ENCODE measurements around the gene TIGAR. TPM values are rescaled to one million over a fixed set of nuclear protein-coding genes. Genes with fewer than 3 reads are reported as not detected.

TIGAR gene
- total and polyA plus RNA-seq, 2 donors (not counting 3 experiments of a cell fraction or from before 2014, with no cell fraction given), result 5.6 to 31.2 TPM

DNA sequence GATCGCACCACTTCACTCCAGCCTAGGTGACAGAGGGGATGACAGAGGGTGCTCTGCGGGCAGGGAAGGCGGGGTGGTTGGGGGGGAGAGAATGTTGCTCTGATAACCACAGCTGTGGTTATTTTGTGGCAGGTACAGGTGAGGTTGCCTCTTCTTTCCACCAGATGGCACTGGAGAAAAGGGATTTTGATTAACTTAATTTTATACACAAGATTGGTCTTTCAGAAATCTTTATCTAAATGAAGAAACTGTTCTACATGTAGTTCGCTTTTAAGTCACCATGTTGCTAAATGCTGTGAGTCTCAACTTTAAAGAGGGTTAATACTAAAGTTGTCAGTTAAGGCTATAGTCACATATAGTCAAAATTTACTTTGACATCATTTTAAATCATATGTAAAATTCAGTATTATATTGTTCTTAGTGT lies 32.8 kb downstream of the TIGAR start:
- no peak overlapping the region for H3K27ac ChIP-seq (ENCODE audit: insufficient read depth, low read depth, low read length)
- no peaks in the 10 kb centered on the region for H3K9me1 ChIP-seq (replicated peaks; ENCODE audit: control insufficient read depth, extremely low read depth, insufficient read depth, low read length)
- dilution Hi-C loops (cut with MboI; ENCODE audit: extremely low pct_ligation_motif_present, low sequenced_read_pairs), result no loop called here
- no peak overlapping the region for H2AFZ ChIP-seq (ENCODE audit: low read depth, low read length)
- no peaks in the 10 kb centered on the region for H3K9me3 ChIP-seq (replicated peaks; ENCODE audit: control insufficient read depth, insufficient read depth, low read length)
- TF ChIP-seq CTCF (IDR thresholded peaks at IDR 0.05; ENCODE audit: extremely low read depth in 1 of 2, insufficient read depth in 1 of 2, low read depth in 1 of 2, low read length in 2 of 2) (peak in 1 of 2 donors; percentile 34), JUN (IDR thresholded peaks at IDR 0.05; ENCODE audit: borderline replicate concordance, insufficient read depth, insufficient read length, low read depth) (no peak)
- no peaks in the 10 kb centered on the region for H3K27me3 ChIP-seq (ENCODE audit: control insufficient read depth in 2 of 2, insufficient read depth in 2 of 2, low read length in 2 of 2)
- intact Hi-C loops (cut with micrococcal nuclease), result loop anchor here (2.0 kb wide), 1 partner anchor 173 kb away; no protein-coding TSS in a partner anchor
- no peak overlapping the region for H3K4me2 ChIP-seq (ENCODE audit: insufficient read depth, low read length)
- no peaks in the 10 kb centered on the region for H4K20me1 ChIP-seq (replicated peaks; ENCODE audit: control insufficient read depth, extremely low read depth, insufficient read depth, low read length)
- FAIRE-seq (no peak), DNase-seq (ENCODE audit: low read depth, low spot score) (no peak)
- peaks cover 4 to 9% of the 10 kb centered on the region in 2 experiments for H3K36me3 ChIP-seq (ENCODE audit: control insufficient read depth in 2 of 2, extremely low read depth in 1 of 2, insufficient read depth in 2 of 2, low read length in 2 of 2)
- H3K4me1 ChIP-seq (ENCODE audit: control insufficient read depth, extremely low read depth, insufficient read depth, low read length), result no peaks in the 10 kb centered on the region
- ChIA-PET CTCF (interaction anchor here (1.2 kb wide), 1 partner anchor 9 kb away, joined by 3 read pairs; no protein-coding TSS in a partner anchor), POLR2A (no interaction called here)
- H3K79me2 ChIP-seq (ENCODE audit: control insufficient read depth, insufficient read depth, low read length), result no peaks in the 10 kb centered on the region
- no TSS peak for BruUV-seq (replicated peaks)
- H3K4me3 ChIP-seq (replicated peaks in 1 of 3; ENCODE audit: insufficient read depth in 1 of 3, low read depth in 1 of 3, low read length in 3 of 3), result no peak overlapping the region
- H3K9ac ChIP-seq (replicated peaks; ENCODE audit: extremely low read depth, insufficient read depth, low read length), result no peak overlapping the region

- dilution Hi-C loops (cut with MboI; ENCODE audit: extremely low pct_ligation_motif_present, low sequenced_read_pairs), result no loop called here
- Histone ChIP-seq H3K9me3 (replicated peaks; ENCODE audit: control insufficient read depth, insufficient read depth, low read length) (no peaks in the 10 kb centered on the region), H3K27me3 (ENCODE audit: control insufficient read depth in 2 of 2, insufficient read depth in 2 of 2, low read length in 2 of 2) (no peaks in the 10 kb centered on the region), H3K9ac (replicated peaks; ENCODE audit: extremely low read depth, insufficient read depth, low read length) (no peak overlapping the region), H3K4me3 (replicated peaks in 1 of 3; ENCODE audit: insufficient read depth in 1 of 3, low read depth in 1 of 3, low read length in 3 of 3) (no peak overlapping the region), H2AFZ (ENCODE audit: low read depth, low read length) (no peak overlapping the region), H3K4me1 (ENCODE audit: control insufficient read depth, extremely low read depth, insufficient read depth, low read length) (no peaks in the 10 kb centered on the region), H3K9me1 (replicated peaks; ENCODE audit: control insufficient read depth, extremely low read depth, insufficient read depth, low read length) (no peaks in the 10 kb centered on the region), H3K36me3 (ENCODE audit: control insufficient read depth in 2 of 2, extremely low read depth in 1 of 2, insufficient read depth in 2 of 2, low read length in 2 of 2) (peaks cover 4 to 9% of the 10 kb centered on the region in 2 experiments), H4K20me1 (replicated peaks; ENCODE audit: control insufficient read depth, extremely low read depth, insufficient read depth, low read length) (no peaks in the 10 kb centered on the region), H3K4me2 (ENCODE audit: insufficient read depth, low read length) (no peak overlapping the region), H3K79me2 (ENCODE audit: control insufficient read depth, insufficient read depth, low read length) (no peaks in the 10 kb centered on the region), H3K27ac (ENCODE audit: insufficient read depth, low read depth, low read length) (no peak overlapping the region)
- CTCF ChIA-PET, result no interaction called here
- DNase-seq (ENCODE audit: low read depth, low spot score), result no peak
- BruUV-seq (replicated peaks), result no TSS peak
- FAIRE-seq, result no peak
- intact Hi-C loops (cut with micrococcal nuclease), result no loop called here
- POLR2A ChIA-PET, result no interaction called here
- no peak for TF ChIP-seq EZH2 (IDR thresholded peaks at IDR 0.05; ENCODE audit: borderline replicate concordance, low read depth, low read length, severe bottlenecking)
- TF ChIP-seq POLR2AphosphoS5 (IDR thresholded peaks at IDR 0.05; ENCODE audit: insufficient read depth, low read depth, low read length), result no peak
- TF ChIP-seq FOS (IDR thresholded peaks at IDR 0.05; ENCODE audit: borderline replicate concordance, insufficient read depth, low read length), result no peak
- TF ChIP-seq JUN (IDR thresholded peaks at IDR 0.05; ENCODE audit: borderline replicate concordance, insufficient read depth, insufficient read length, low read depth), result no peak
- no peak for TF ChIP-seq CTCF (IDR thresholded peaks at IDR 0.05; ENCODE audit: extremely low read depth in 1 of 2, insufficient read depth in 1 of 2, low read depth in 1 of 2, low read length in 2 of 2)
- TF ChIP-seq MAX (IDR thresholded peaks at IDR 0.05; ENCODE audit: insufficient read depth, insufficient read length), result no peak
- TF ChIP-seq GATA2 (IDR thresholded peaks at IDR 0.05; ENCODE audit: insufficient read depth, insufficient read length, low read depth, low read length), result no peak
- no peak for TF ChIP-seq MYC (IDR thresholded peaks at IDR 0.05; ENCODE audit: low read depth, low read length)
- no peak for TF ChIP-seq POLR2A (IDR thresholded peaks at IDR 0.05; ENCODE audit: low read depth, low read length)
These were observed 34.4 kb downstream of the TIGAR start for GRCh38 chr12:4355156-4356040.
